Nephron progenitor cell (in vitro differentiated cells): ENCODE data around the gene ANAPC16.

Experiments
- DNase-seq: peaks from one replicate; pipeline ENCODE4 v3.0.0; 2021
- H3K27ac Mint-ChIP-seq: 2 replicates; pipeline ENCODE4 v1.8.0; 2021; ENCODE audit warnings: mild to moderate bottlenecking, moderate library complexity, mixed read lengths
- H3K27me3 Mint-ChIP-seq: 2 replicates; pipeline ENCODE4 v1.8.0; 2021; ENCODE audit warnings: mild to moderate bottlenecking, low read depth, mixed read lengths; ENCODE audit not compliant: poor library complexity
- H3K36me3 Mint-ChIP-seq: 2 replicates; pipeline ENCODE4 v1.8.0; 2021; ENCODE audit warnings: low read depth, mixed read lengths
- H3K4me1 Mint-ChIP-seq: 2 replicates; pipeline ENCODE4 v1.8.0; 2021; ENCODE audit warnings: mixed read lengths
- H3K4me3 Mint-ChIP-seq: 2 replicates; pipeline ENCODE4 v1.8.0; 2021; ENCODE audit warnings: mild to moderate bottlenecking, moderate library complexity, mixed read lengths
- H3K9me3 Mint-ChIP-seq: 2 replicates; pipeline ENCODE4 v1.8.0; 2021; ENCODE audit warnings: mild to moderate bottlenecking, moderate library complexity, mixed read lengths
- TF ChIP-seq, protein P1 (sequence below): fragments of 200-600 bp; sonication (generic); IDR thresholded peaks from 2 replicates; pipeline ENCODE4 v1.5.0; 2021; ENCODE audit warnings: antibody characterized with exemption

Gene ANAPC16

DNA sequence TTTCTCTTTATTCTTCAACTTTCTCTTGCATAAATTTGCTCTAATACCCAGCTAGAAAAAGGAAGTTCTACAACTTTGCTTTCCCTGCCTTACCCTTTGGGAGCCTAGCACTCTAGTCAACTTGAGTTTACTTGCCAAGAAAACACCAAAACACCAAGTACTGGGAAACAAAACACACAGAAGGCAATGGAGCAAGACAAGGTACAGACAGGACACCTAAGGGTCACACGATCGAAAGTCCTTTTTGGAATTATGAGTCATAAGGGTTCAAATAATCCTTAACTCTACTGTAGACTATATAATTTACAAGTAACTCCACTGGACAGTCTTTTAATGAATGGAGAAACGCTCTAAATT is 42.6 kb upstream of the ANAPC16 start:
- H3K27me3 Mint-ChIP-seq: no peaks in the 10 kb centered on the region
- H3K9me3 Mint-ChIP-seq: no peaks in the 10 kb centered on the region
- H3K36me3 Mint-ChIP-seq: peaks cover 39% of the 10 kb centered on the region
- no peak for DNase-seq
- peaks cover 14% of the 10 kb centered on the region for H3K4me1 Mint-ChIP-seq
- TF ChIP-seq, protein P1, sequence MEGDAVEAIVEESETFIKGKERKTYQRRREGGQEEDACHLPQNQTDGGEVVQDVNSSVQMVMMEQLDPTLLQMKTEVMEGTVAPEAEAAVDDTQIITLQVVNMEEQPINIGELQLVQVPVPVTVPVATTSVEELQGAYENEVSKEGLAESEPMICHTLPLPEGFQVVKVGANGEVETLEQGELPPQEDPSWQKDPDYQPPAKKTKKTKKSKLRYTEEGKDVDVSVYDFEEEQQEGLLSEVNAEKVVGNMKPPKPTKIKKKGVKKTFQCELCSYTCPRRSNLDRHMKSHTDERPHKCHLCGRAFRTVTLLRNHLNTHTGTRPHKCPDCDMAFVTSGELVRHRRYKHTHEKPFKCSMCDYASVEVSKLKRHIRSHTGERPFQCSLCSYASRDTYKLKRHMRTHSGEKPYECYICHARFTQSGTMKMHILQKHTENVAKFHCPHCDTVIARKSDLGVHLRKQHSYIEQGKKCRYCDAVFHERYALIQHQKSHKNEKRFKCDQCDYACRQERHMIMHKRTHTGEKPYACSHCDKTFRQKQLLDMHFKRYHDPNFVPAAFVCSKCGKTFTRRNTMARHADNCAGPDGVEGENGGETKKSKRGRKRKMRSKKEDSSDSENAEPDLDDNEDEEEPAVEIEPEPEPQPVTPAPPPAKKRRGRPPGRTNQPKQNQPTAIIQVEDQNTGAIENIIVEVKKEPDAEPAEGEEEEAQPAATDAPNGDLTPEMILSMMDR: no peak
- no peak overlapping the region for H3K27ac Mint-ChIP-seq
- no peak overlapping the region for H3K4me3 Mint-ChIP-seq

DNA sequence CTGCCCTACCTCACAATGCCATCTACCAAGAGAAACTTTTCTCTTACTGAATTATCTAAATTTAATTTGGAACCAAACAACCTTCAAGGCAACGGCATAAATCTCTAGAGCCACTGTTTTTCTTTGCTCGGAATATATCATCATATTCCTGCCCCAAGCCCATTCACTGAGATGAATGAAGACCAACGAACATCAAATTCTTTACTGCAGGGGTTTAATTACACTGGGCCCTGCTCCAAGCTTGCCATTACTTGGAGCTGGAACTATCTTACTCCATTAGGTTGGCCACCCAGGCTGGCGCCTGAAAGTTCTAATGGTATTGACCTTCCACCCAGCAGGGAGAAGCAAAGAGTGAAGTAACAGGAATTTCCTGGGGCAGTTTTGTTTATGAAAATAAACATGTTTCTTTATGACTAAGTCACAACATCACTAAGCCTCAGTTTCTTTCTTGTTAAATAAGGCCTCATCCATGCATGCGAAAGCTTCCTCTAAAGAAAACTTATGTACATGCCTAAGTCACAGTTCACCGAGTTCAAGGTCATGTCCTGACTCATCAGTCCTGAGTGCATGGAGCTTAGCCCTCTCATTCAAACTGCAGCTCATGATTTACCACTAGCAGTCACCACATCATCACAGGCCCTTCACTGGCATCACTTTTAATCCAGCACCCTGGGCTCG is 42.1 kb upstream of the ANAPC16 start:
- Mint-ChIP-seq H3K4me3 (no peak overlapping the region), H3K27ac (no peak overlapping the region), H3K36me3 (peaks cover 39% of the 10 kb centered on the region), H3K9me3 (no peaks in the 10 kb centered on the region), H3K4me1 (peaks cover 14% of the 10 kb centered on the region), H3K27me3 (no peaks in the 10 kb centered on the region)
- peak; percentile 6 for DNase-seq
- TF ChIP-seq, protein P1: no peak

DNA sequence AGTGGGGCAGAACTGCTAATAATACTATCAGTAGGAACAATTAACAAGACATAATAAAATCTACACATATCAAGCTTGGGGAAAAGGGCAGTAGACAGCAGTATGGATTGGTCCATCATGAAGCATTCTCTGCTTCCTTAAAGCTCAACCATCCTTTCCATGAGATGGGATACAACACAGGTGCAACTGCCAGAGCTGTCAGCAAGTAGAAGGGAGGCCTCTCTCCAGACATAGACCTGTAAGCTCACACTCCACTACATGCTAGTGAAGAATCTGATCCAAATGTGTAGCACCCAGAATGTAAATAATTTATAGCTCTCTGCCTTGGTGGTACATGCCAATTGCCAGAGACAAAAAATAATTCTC is 41.5 kb upstream of the ANAPC16 start:
- Mint-ChIP-seq H3K4me3 (no peak overlapping the region), H3K27ac (no peak overlapping the region), H3K4me1 (peaks cover 14% of the 10 kb centered on the region), H3K36me3 (peaks cover 38% of the 10 kb centered on the region), H3K27me3 (no peaks in the 10 kb centered on the region), H3K9me3 (no peaks in the 10 kb centered on the region)
- TF ChIP-seq, protein P1: no peak
- DNase-seq: no peak

DNA sequence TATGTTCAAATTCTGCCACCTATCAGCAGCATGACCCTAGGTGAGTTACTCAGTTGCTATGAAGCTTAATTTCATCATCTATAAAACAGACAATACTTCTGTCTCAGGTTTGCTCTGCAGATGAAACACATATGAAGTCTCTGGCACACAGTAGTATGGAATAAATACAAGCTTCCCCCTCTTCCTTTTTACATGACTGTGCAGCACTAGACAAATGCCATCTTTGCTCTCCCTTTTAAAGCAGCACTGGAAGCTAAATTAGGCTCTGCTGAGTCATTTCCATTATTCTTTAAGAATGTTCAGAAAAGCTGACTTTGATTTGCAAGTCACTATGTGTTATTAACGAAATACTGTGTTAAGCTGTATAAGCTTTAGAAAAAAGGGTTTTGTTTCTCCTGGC is 40.7 kb upstream of the ANAPC16 start:
- TF ChIP-seq, protein P1: no peak
- no peak for DNase-seq
- Mint-ChIP-seq H3K4me1 (peaks cover 14% of the 10 kb centered on the region), H3K27ac (no peak overlapping the region), H3K36me3 (peaks cover 32% of the 10 kb centered on the region), H3K9me3 (no peaks in the 10 kb centered on the region), H3K27me3 (no peaks in the 10 kb centered on the region), H3K4me3 (no peak overlapping the region)

DNA sequence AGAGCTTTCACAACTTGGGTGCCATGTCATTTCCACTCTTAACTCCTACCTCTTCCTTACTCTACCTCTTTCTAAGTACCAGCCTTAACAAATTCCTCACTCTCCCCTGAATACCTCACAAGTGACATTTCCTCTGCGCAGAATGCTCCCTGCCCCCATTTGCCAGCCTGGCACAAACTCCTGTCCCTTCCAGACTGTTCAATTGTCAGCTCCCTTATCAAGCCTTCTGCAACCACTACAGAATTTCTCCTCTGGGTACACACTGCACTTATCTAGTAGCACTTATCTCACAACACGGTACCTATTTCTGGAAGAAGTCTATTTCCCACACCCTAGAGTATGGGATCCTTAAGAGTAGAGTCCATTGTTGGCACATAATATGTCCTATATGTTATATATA is 39.1 kb upstream of the ANAPC16 start:
- no peak for DNase-seq
- H3K4me1 Mint-ChIP-seq: peaks cover 14% of the 10 kb centered on the region
- TF ChIP-seq, protein P1: no peak

DNA sequence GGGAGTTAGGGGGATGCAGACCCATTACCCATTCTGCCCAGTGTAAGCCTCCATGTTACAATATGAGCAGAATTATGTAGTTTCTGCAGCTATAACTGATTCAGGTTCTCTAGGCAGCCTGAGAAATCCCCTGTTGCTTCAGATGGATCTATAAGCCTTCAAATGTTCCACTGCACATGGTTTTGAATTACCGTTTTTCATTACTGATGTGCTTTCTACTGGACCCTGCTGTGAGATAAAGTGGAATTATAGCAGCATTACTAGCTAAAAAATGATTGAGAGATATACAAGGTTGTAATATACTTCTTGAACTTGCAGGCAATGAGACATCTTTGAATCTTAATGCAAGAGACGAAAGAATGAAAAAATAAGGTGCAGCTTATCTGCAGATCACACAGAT is 38.4 kb upstream of the ANAPC16 start:
- Mint-ChIP-seq H3K4me1 (peaks cover 14% of the 10 kb centered on the region), H3K4me3 (no peak overlapping the region), H3K27me3 (no peaks in the 10 kb centered on the region), H3K36me3 (peaks cover 36% of the 10 kb centered on the region), H3K9me3 (peaks cover 6% of the 10 kb centered on the region), H3K27ac (no peak overlapping the region)
- TF ChIP-seq, protein P1: no peak
- DNase-seq: no peak

More for the DNA sequence above, 39.1 kb upstream of the ANAPC16 start:
- H3K4me3 Mint-ChIP-seq: no peak overlapping the region
- peaks cover 30% of the 10 kb centered on the region for H3K36me3 Mint-ChIP-seq
- no peak overlapping the region for H3K27ac Mint-ChIP-seq
- peaks cover under 1% of the 10 kb centered on the region for H3K9me3 Mint-ChIP-seq
- H3K27me3 Mint-ChIP-seq: no peaks in the 10 kb centered on the region
